Hematopoietic multipotent progenitor cell treated with erythropoietin and hydrocortisone succinate and interleukin-3 and kit ligand, for 17 days (in vitro differentiated cells): ENCODE measurements around the gene ASXL3.

Experiments used
- DNase-seq: peaks from one replicate; pipeline ENCODE4 v3.0.0-alpha.2; 2015; ENCODE audit warnings: low spot score

Gene ASXL3

GRCh38 chr18:33583901-33584300 lies 5.9 kb downstream of the ASXL3 start:
- no peak for DNase-seq

- no peak for DNase-seq
Measured at GRCh38 chr18:33584548-33585430, 6.8 kb downstream of the ASXL3 start.

- no peak for DNase-seq
Measured at GRCh38 chr18:33585431-33585775, 7.4 kb downstream of the ASXL3 start.

- no peak for DNase-seq
Measured at GRCh38 chr18:33588361-33588760, 10.3 kb downstream of the ASXL3 start.

GRCh38 chr18:33593261-33593660 lies 15.2 kb downstream of the ASXL3 start:
- no peak for DNase-seq

GRCh38 chr18:33594799-33595198 lies 16.8 kb downstream of the ASXL3 start:
- DNase-seq, result no peak

GRCh38 chr18:33596178-33596854 lies 18.3 kb downstream of the ASXL3 start:
- no peak for DNase-seq

GRCh38 chr18:33600846-33601245 lies 22.8 kb downstream of the ASXL3 start:
- no peak for DNase-seq

GRCh38 chr18:33603454-33603853 lies 25.4 kb downstream of the ASXL3 start:
- no peak for DNase-seq

GRCh38 chr18:33605250-33605649 lies 27.2 kb downstream of the ASXL3 start:
- no peak for DNase-seq

- no peak for DNase-seq
Measured at GRCh38 chr18:33606621-33607020, 28.6 kb downstream of the ASXL3 start.

GRCh38 chr18:33611525-33612135 lies 33.6 kb downstream of the ASXL3 start:
- no peak for DNase-seq

GRCh38 chr18:33612632-33613031 lies 34.6 kb downstream of the ASXL3 start:
- DNase-seq, result no peak

GRCh38 chr18:33616556-33616955 lies 38.5 kb downstream of the ASXL3 start:
- no peak for DNase-seq

- DNase-seq, result no peak
Measured at GRCh38 chr18:33627114-33627513, 49.1 kb downstream of the ASXL3 start.

GRCh38 chr18:33630476-33630875 lies 52.5 kb downstream of the ASXL3 start:
- no peak for DNase-seq

GRCh38 chr18:33641141-33641540 lies 63.1 kb downstream of the ASXL3 start:
- no peak for DNase-seq

- DNase-seq, result no peak
Measured at GRCh38 chr18:33644494-33644893, 66.5 kb downstream of the ASXL3 start.

- no peak for DNase-seq
Measured at GRCh38 chr18:33647365-33647764, 69.3 kb downstream of the ASXL3 start.

GRCh38 chr18:33652635-33653034 lies 74.6 kb downstream of the ASXL3 start:
- DNase-seq, result no peak

GRCh38 chr18:33653231-33653630 lies 75.2 kb downstream of the ASXL3 start:
- DNase-seq, result no peak

- DNase-seq, result no peak
Measured at GRCh38 chr18:33656889-33657448, 79.0 kb downstream of the ASXL3 start.
